Lower lobe of right lung (tissue), 2 donors: ENCODE results near the gene KMT2B. TPM values are rescaled to one million over a fixed set of nuclear protein-coding genes. Genes with fewer than 3 reads are reported as not detected.

Source experiments
- ATAC-seq, 2 donors: fragments of 200-7000 bp; cut with Tn5 transposase; one replicate each; pipeline ENCODE4 v1.9.1; 2020 to 2022; ENCODE audit warnings: mild to moderate bottlenecking in 2 of 2, moderate library complexity in 2 of 2
- DNase-seq: peaks from one replicate; pipeline ENCODE4 v3.0.0-alpha.2; 2020
- H3K27ac ChIP-seq: fragments of 200-600 bp; one replicate; pipeline ENCODE4 v1.8.0; 2022
- H3K27me3 ChIP-seq: fragments of 200-600 bp; one replicate; pipeline ENCODE4 v1.8.0; 2022; ENCODE audit warnings: low read depth
- H3K36me3 ChIP-seq: fragments of 200-600 bp; one replicate; pipeline ENCODE4 v1.8.0; 2022; ENCODE audit warnings: mild to moderate bottlenecking
- H3K4me1 ChIP-seq: fragments of 200-600 bp; one replicate; pipeline ENCODE4 v1.8.0; 2022
- H3K4me3 ChIP-seq: fragments of 200-600 bp; one replicate; pipeline ENCODE4 v1.8.0; 2022; ENCODE audit warnings: mild to moderate bottlenecking
- H3K9me3 ChIP-seq: fragments of 200-600 bp; one replicate; pipeline ENCODE4 v1.8.0; 2022
- intact Hi-C: fragments of 100-400 bp; cut with DNase I; formaldehyde crosslinking; loops from one replicate; pipeline ENCODE4 v1.11.0; 2022
- total RNA-seq: library from RNA; stranded (reverse); fragmentation: NEBNext Ultra II Directional; extraction: Animal tissue kit (Norgen Biotek cat#: 25700); gene quantifications from one replicate; pipeline ENCODE4 v1.2.1, GENCODE V29; 2021
- TF ChIP-seq, protein P1 (sequence below): fragments of 200-600 bp; IDR thresholded peaks from one replicate; pipeline ENCODE4 v1.8.0; 2022; ENCODE audit warnings: antibody characterized with exemption, mild to moderate bottlenecking
- donor health status: DM: no; HTN: yes; CAD: no; lungs with severe emphysema.

The KMT2B gene
- total RNA-seq, 1 donor from 2014 or later = 37.2 TPM

GRCh38 chr19:35748106-35749020 lies 30.6 kb downstream of the KMT2B start, which contains the start of gene LIN37:
TSS of gene LIN37 (plus strand) at chr19:35748576. CDS start at chr19:35748725, 149 bp downstream.
- peak; percentile 89 to 93 for ATAC-seq
- H3K4me3 ChIP-seq = peak within 1 kb of the TSS; percentile 89
- peak within 1 kb of the TSS; percentile 79 for H3K27ac ChIP-seq
- DNase-seq = peak; percentile 99
- H3K36me3 ChIP-seq = peaks cover 25% of the 10 kb centered on the region
- TF ChIP-seq, protein P1, sequence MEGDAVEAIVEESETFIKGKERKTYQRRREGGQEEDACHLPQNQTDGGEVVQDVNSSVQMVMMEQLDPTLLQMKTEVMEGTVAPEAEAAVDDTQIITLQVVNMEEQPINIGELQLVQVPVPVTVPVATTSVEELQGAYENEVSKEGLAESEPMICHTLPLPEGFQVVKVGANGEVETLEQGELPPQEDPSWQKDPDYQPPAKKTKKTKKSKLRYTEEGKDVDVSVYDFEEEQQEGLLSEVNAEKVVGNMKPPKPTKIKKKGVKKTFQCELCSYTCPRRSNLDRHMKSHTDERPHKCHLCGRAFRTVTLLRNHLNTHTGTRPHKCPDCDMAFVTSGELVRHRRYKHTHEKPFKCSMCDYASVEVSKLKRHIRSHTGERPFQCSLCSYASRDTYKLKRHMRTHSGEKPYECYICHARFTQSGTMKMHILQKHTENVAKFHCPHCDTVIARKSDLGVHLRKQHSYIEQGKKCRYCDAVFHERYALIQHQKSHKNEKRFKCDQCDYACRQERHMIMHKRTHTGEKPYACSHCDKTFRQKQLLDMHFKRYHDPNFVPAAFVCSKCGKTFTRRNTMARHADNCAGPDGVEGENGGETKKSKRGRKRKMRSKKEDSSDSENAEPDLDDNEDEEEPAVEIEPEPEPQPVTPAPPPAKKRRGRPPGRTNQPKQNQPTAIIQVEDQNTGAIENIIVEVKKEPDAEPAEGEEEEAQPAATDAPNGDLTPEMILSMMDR = no peak
- no peaks in the 10 kb centered on the region for H3K9me3 ChIP-seq
- peaks cover 36% of the 10 kb centered on the region for H3K4me1 ChIP-seq
- intact Hi-C loops = no loop called here
- H3K27me3 ChIP-seq = no peaks in the 10 kb centered on the region

GRCh38 chr19:35750167-35750566 lies 32.4 kb downstream of the KMT2B start:
- intact Hi-C loops = no loop called here
- ATAC-seq (no peak), DNase-seq (no peak)
- TF ChIP-seq, protein P1 = no peak
- no peak overlapping the region for H3K27ac ChIP-seq
- no peak overlapping the region for H3K4me3 ChIP-seq
- H3K27me3 ChIP-seq = no peaks in the 10 kb centered on the region
- peaks cover 26% of the 10 kb centered on the region for H3K4me1 ChIP-seq
- H3K9me3 ChIP-seq = no peaks in the 10 kb centered on the region
- H3K36me3 ChIP-seq = peaks cover 36% of the 10 kb centered on the region

DNA sequence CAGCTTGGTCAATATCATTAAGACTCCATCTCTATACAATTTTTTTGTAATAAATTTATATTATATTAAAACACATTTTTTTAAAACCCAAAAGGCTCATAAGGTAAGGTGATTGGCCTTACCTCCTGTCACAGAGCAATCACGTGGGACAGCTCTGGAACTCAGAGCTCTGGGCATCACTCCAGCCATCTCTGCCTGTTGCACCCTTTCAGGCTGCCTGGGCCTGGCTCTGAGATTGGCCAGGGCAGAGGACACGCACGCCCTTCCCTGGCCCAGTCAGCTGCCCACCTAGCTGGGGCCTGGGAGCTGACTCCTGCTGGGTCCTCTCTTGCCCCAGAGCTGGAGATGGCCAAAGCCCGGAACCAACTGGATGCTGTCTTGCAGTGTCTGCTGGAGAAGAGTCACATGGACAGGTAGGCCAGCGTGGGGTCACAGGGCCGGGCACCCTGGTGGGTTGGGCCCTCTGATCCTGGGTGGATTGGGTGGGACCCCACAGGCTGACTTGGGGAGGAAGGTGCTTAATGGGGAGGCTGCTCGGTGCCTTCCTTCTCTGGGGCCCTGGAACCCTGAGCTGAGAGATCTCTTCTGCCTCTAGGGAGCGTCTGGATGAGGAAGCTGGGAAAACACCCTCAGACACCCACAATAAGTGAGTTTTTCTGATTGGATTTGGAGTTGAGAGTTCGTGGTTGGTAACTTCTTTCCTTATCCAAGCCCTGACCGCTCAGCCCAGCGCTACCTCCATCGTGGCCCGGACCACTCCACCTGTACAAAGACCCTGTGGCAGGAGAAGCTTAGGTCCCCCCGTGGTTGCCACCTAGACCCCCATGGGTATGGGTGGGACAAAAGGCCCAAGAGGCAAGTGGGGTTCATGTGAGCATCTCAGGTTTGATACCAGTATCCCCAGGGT lies 34.3 kb downstream of the KMT2B start:
- H3K36me3 ChIP-seq = peaks cover 36% of the 10 kb centered on the region
- TF ChIP-seq, protein P1 = no peak
- no peak overlapping the region for H3K27ac ChIP-seq
- H3K27me3 ChIP-seq = no peaks in the 10 kb centered on the region
- ATAC-seq (no peak), DNase-seq (no peak)
- no peak overlapping the region for H3K4me3 ChIP-seq
- peaks cover 30% of the 10 kb centered on the region for H3K4me1 ChIP-seq
- intact Hi-C loops = no loop called here
- H3K9me3 ChIP-seq = no peaks in the 10 kb centered on the region

DNA sequence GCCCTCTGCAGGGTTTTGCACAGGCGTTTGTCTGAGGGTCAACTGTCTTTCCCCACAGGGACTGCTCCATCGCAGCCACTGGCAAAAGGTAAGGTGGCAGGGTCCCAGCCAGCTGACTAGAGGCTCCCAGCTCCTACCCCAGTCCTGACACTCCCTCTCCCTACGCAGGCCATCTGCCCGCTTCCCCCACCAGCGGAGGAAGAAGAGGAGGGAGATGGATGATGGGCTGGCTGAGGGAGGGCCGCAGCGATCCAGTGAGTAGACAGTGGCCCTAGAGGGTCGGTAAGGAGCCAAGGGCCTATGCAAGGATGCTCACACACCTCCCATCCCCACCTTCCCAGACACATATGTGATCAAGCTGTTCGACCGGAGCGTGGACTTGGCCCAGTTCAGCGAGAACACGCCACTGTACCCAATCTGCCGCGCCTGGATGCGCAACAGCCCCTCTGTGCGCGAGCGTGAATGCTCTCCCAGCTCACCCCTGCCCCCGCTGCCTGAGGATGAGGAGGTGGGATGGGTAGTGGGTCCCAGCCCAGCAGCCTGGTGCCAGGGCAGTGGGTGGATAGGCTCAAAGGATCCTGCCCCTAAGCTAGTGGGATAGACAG lies 35.0 kb downstream of the KMT2B start:
- TF ChIP-seq, protein P1 = no peak
- Histone ChIP-seq H3K4me1 (peaks cover 32% of the 10 kb centered on the region), H3K36me3 (peaks cover 36% of the 10 kb centered on the region), H3K27me3 (no peaks in the 10 kb centered on the region), H3K27ac (no peak overlapping the region), H3K4me3 (no peak overlapping the region), H3K9me3 (no peaks in the 10 kb centered on the region)
- intact Hi-C loops = no loop called here
- DNase-seq = no peak
- ATAC-seq = no peak
